Measurements from ENCODE around the gene STK24.

Gene STK24

DNA sequence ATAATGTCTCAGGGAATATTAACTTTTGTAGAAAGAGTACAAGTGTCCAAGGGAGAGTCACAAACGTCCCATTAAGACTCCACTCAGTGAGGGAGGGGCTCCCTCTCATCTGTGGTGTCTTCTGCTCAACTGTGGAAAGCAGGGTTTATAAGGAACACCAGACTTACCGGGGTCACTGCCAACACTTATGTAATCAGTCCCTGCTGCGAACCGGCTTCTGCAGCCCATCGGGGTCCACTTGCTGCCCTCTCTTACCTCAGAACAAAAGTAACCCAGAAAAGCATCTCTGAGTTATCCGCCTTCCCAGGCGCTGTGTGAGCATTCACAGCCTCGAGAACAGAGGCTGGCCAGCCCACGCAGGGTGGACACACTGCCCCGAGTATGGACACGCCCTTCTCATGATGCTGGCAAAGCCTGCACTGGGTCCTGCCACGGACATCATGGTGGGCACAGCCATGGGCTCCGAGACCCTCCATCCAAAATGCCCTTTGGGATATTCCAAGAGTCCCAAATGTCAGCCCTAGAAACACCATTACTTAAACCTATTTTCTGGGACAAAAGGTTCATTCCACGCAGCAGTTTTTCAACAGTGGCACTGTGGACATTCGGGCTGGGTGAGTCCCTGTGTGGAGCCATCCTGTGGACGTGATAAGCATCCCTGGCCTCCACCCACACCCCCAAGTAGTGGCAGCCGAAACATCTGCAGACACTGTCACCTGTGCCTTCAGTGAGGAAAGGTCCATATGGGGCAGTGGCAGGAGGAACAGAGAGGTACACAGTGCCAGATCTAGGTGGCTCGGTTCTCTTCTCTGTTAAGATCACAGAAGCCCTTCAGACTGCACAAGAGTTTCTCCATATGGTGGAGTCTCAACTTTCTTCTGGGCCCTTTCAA is 63.9 kb downstream of the STK24 start:
- no peak for DNase-seq (ENCODE audit: low read depth in 2 of 3, low spot score in 2 of 3)

DNA sequence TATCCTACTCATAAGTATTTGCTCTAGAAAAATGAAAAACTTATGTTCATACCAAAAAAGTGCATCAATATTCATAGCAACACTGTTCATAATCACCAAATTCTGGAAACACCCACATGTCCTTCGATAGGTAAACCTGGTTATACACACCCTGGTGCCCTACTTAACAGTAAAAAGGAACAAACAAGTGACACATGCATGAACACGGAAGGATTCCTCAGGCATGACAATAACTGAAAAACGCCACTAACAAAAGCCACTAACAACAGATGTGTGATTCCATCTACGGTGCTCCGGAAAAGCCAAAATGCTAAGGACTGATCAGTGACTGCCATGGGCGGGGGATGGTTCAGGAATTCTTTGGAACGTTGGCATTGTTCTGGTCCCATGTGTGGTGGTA is 65.5 kb downstream of the STK24 start:
- DNase-seq (ENCODE audit: low read depth in 2 of 3, low spot score in 2 of 3) = no peak

DNA sequence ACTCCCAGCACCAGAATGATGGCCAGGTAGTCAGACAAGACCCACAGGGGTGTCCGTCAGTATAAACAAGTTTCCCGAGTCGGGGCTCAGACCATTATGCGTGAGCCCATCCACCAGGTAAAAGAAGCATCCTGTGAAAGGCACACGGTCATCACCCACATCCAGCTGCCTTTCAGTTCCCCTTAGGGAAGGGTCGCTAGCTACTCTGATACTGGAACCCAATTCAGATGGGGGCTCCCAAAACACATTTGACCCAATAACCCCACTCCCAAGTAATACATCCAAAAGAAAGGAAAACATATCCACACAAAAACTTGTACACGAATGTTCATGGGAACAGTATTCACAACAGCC is 66.8 kb downstream of the STK24 start:
- no peak for DNase-seq (ENCODE audit: low read depth in 2 of 3, low spot score in 2 of 3)

DNA sequence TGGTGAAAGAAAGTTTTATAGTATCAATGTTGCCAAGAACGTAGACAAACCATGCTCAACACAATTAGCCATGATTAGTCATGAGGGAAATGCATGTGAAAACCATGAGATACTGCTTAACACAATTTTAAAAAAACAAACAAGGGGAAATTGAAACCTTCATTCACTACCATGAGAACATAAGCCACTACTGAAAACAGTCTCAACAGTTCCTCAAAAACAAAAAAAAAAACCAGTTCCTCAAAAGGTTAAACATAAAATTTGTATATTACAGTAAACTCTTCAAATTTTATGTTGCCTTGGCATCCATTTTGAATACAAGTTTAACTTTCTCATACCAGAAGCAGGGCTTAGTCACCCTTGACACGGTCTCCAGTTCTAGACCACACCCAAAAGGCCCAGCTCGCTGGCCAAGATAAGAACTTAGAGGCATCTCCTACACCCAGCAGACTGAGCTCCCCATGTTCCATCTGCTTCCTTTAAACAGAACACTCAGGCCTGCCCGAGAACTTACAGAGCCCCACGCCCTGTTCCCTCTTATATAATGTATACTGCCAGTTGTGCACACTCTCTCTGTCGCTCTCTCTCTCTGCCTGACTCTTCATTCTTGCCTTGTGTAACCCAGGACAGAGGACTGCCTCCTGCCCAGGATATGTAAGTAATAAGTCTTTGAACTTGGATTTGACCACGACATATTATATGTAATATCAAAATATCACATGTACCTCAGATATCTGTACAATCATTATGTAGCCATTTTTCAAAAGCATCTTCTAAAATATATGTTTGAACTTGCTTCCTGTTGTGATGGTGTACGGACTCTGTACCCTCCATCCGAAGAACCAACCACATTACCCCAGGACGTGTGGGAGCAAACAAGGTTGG is 67.4 kb downstream of the STK24 start:
- DNase-seq (ENCODE audit: low read depth in 2 of 3, low spot score in 2 of 3) = no peak

DNA sequence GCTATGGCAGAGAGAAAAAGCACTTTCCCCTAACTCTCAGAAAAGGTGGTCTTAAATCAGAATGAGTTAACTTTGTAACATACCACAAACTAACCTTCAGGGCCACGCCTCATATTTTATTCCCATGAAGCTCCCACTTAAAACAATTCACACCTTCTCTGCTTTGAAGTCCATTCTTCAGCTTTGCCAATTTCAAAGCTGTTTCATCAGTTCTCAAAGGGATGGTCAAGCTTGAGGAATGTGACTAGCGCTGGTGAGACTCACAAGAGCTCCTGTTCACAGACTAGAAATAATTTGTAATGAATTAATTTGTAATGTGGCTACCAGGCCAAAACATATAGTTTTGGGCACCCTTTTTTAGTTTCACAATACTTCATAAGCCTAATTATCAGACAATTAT is 68.2 kb downstream of the STK24 start:
- DNase-seq (ENCODE audit: low read depth in 2 of 3, low spot score in 2 of 3) = no peak

DNA sequence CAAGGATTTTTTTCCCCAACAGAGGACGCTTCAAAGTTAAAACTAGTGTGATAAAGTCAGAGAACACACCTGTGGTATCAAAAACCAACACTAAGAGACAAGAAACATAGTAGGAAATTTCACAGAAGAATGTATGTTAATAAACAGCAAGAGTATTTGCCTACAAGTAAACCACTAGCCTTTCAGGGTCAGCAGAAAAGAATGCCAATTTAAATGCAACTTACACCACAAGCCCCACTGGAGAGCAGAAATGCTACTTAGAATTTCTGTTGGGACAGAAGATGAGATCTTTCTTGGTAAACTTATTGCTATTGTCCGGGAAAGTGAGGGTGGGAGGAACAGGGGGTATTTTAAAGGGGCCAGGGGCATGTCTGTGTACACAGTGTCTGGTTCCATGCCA is 68.6 kb downstream of the STK24 start:
- no peak for DNase-seq (ENCODE audit: low read depth in 2 of 3, low spot score in 2 of 3)

DNA sequence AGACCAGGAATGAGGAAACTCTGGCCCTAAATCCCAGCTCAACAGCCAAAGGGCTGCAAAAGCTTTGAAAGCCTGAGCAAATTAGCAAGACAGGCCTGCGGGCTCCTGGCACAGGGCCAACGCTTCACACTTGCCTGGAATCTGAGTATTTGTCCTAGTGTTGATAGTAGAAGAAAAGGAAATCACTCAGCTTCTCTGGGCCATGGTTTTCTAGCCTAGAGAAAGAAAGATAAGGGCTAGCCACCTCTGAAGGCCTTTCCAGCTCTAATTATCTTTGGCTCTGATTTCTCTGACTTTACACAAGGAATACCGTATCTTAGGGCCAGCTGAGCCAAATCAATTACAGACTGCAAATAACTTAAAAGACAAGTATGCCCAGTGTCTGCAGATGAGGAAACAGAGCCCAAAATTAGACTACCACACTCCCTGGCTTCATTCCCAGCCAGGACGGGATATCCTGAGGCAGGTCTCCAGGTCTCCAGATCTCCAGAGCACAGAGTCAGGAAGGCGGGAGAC is 69.6 kb downstream of the STK24 start:
- no peak for DNase-seq (ENCODE audit: low read depth in 2 of 3, low spot score in 2 of 3)

DNA sequence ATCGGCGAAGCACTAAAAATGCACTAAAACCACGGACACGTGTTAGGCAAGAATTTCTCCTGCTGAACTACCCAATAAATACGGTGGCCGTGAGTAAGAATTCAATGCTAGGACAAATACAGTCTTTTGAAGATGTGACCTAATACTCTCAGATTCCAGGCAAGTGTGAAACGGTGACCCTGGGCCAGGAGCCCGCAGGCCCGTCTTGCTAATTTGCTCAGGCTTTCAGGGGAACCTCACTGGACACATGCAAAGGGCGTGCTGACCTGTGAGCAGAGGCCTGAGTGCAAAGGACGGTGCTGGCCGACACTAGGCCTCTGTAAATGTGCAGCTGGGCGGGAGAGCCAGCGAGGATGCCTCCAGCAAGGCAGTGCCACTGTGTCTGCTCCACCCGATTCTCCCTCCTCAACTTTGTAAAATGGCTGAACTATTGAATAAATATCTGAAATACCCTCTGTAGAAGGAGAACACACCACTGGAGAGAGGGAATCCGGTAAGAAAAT is 70.1 kb downstream of the STK24 start:
- no peak for DNase-seq (ENCODE audit: low read depth in 2 of 3, low spot score in 2 of 3)

DNA sequence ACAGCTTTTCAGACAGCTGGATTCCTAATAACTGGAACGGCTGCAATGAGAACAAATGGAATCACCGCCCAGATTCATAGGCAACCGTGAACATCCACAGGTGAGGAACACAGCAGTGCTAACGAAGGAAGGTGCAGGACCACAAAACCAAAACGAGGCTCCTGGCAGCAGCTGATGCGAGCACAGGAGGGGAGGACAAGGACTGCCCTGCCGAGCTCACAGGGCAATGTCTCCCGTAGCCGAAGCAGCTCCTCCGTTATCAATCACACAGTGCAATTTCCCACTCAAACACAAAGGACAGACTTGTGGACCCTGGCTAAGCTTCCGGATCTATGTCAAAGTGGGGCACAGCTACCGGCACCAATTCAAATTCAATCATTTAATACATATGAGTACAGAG is 70.6 kb downstream of the STK24 start:
- no peak for DNase-seq (ENCODE audit: low read depth in 2 of 3, low spot score in 2 of 3)

DNA sequence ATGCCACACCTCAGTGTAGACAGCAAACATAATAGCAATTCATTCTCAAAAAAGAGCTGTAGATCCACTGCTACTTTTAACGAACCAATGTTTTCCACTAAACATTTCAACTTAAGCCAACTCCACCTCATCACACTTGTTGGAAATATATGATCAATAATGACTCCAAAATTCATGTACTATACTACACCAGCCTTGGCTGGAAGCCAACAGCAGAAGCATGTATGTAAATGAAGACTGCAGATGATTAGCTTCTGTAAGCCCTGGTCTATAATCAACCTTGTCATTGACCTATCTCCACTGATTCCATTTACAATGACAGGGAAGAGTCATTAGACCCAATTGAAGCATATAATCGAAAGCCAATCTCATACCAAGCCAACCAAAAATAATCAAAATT is 71.7 kb downstream of the STK24 start:
- DNase-seq (ENCODE audit: low read depth in 2 of 3, low spot score in 2 of 3) = no peak

DNA sequence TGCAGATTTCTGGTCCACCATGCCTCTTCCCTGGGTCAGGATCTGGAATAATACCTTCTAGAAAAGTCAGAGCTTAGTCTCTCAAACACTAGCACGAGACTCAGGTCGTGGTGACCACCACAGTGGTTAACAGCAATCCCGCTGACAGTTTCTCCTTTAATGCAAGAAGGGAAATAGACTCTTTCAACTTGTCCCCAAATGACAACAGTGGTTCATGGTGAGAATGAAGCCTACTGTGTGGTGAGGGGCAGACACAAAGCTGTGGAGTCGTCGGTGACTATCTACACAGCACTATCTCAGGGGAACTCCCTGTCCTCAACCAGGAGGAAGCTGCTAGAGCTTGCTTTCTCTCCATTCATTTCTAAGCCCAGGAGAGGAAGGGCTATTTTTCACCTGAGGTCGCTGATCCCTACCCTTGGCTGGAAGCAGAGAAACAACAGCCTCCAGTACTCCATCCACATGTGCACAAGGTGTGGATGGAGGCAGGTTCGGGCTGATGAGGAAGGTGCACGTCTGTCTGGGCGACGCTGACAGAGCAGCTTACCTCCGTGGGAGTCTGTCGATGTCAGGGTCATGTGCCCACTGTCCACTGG is 72.4 kb downstream of the STK24 start:
- DNase-seq (ENCODE audit: low read depth in 2 of 3, low spot score in 2 of 3) = no peak

DNA sequence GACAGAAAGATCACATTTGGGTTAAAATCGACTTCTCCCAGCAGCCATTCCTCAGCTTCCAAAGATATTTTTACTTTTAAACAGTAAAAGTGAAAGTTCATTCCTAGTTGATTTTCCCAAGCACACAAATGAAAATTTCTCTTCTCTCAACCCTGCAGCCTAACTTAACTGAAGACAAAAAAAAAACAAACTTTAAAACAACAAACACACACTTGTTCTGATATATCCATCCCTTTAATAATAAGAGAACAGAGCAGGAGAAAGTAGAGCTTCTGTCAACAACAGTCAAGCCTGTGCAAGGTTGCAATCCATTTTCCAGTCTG is 72.9 kb downstream of the STK24 start:
- no peak for DNase-seq (ENCODE audit: low read depth in 2 of 3, low spot score in 2 of 3)

DNA sequence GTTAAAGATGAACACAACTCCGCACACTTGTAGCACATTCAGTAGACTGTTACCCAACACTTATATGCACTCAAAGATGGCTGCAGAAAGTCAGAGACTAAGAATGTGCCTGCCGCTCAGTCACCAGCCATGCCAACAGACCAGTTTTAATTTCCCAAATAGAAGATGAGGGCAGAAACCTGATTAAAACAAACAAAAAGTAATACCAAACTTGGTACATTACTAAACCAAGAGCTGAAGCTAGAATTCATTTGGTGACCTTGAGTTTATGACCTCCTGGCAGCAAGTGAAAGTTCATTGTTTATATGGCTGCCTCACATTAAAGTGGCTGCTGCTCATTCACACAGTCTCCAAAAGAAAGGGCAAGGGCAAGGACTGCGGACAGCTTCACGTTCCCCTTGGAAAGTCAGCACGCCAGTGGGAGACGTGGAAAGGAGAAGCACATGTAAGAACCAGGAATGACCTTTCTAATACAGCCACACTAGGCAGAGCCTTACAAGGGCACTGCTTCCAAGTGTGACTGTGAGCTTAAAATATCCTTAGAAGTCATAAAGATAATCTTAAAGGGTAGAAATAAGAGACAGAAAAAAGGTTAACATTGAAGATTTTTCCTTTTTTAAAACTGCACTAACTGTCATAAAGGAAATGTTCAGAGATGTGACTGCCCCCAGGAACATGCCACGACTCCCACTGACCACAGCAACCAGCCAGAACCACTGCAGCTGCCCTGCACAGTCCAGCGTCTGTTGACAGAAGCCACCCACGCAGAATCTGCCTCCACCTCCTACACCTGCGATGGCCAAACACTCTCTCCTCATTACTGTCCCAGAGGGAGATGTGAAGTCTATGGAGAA is 73.5 kb downstream of the STK24 start:
- no peak for DNase-seq (ENCODE audit: low read depth in 2 of 3, low spot score in 2 of 3)

DNA sequence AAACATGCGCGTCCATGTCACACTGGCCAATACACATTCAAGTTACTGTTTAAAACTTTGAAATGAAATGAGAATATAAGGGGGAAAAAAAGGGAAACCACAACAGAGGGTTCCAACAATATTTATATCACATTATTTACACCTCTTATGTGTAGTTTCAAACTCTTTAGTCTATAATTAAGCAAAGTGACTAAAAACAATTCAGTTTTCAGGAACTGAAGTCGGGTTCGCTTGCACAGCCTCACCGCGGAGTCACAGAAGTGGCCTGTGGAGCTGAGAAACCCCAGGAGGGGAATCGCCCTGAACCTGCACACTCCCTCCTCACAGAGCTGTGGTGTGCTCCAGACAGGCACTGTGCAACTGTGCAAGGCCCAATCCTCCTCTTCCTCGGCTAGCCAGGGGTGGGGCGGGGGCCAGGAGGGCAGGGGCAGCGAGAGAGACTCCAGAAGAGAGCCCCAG is 75.9 kb downstream of the STK24 start:
- no peak for DNase-seq (ENCODE audit: low read depth in 2 of 3, low spot score in 2 of 3)

DNA sequence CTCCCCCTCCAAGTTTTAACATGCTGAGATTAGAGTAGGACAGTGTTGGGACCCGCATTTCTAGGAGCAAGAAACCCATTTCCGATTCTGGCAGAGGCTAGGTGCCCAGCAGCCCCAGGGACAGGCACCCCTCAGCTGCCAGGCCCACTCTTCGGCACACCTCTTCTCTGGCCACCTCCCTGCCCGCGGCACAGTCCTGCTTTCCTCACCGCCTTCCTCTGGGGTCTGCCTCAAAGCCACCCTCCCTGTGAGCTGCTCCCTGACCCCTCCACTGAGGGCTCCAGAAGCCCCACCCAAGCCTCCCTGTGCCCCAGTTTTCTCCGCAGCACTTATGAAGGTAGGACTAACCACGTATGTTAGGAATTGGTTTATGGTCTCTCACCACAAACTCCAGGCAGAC is 79.9 kb downstream of the STK24 start:
- DNase-seq (ENCODE audit: low read depth in 2 of 3, low spot score in 2 of 3) = no peak

DNA sequence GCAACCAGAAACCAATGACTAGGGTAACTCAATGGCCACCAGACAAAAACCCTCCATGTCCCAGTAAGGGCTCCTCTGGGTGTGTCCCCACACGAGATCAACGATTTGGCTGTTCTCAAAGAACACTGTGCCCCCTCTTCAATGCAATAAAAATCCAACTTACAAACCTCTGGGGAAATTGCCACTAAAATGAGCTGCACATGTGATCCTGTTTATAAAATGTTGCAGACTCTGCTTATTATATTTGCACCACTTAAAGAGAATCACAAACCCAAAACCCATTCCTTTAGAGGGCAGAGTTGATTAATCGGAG is 80.5 kb downstream of the STK24 start:
- no peak for DNase-seq (ENCODE audit: low read depth in 2 of 3, low spot score in 2 of 3)

DNA sequence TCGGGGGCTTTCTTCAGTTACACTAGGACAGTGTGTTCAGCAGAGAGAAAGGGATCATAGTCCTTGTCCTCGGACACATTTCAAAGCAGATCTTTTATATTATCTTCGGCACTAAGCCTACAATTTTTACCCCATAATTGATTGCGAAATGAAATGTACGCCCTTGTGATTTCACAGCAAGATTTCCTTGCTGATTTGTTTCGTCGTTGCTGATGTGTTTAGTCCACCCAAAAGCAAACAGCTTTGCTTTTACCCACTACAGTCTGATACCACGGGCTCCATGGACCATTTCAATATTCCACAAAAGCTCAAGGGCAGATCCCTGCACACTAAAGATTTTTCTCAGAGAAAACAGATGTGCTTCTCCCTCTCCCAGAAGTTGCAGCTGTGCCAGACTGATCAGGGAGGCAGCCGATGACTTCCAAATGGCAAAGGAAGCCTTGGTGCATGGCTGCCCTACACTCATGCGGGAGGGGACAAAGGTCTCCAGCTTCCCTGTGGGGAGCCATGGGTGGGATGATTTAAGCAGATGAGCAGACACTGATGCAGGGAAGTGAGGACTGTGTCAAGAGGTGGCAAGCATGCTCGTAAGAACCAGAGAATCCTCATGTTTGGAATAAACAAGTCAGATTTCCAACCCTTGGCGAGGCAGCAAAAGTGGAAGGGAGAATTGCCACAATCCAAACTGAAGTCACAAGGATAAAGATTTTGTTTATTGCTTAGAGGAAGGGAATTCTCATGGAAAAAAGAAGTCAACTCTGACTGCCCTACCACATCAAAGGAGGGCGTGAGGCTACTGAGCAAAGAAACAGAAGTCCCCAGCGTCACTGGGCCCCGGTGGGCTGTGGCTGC is 81.1 kb downstream of the STK24 start:
- DNase-seq (ENCODE audit: low read depth in 2 of 3, low spot score in 2 of 3) = no peak

DNA sequence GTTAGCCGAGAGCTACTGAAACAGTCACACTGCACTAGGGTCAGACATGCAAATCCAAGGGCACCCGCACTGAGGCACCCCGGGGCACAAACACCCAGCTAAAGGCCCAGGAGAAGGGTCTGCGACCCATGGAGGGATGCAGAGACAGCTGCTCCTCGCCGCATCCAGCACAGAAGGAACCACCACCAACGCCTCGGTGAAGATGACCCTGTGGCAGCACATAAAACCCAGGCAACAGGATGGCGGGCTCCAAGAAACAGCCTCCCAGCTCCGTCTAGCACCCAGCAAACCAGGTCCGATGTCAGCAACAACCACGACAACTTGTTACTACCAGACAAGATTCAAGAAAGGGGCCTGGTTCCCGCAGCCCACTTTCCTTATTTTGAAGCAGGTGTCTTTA is 82.1 kb downstream of the STK24 start:
- no peak for DNase-seq (ENCODE audit: low read depth in 2 of 3, low spot score in 2 of 3)

DNA sequence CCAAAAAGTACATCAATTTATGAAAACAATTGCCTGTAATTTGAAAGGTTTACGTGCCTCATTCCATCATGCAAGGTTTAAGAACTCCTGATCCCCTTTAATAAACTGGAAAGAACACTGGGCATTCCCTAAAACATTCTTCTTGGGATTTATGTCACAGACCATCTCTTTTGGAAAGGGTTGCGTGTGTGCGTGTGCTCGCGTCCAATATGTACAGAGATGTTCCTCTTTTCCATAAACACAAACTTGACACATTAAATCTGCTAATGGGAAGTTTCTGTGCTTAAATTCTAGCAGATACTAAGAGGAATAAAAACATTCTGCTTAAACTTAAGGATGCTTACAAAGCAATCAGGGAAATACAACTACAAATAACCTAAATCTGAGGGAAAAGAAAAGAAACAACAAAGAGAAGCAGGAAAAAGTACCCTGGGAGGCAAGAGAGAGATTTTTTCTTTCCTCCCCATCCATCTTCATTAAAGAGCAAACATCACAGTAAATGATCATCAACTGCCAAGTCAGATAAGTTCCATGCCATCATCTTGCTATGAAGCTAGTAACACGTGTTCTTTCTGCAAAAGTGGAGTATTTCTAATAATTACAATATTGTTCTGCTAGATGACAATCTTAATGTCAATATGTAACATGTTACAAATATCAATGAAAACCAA is 83.7 kb downstream of the STK24 start:
- DNase-seq (ENCODE audit: low read depth in 2 of 3, low spot score in 2 of 3) = no peak

All from activated CD8-positive, alpha-beta memory T cell treated with anti-CD3 and anti-CD28 coated beads for 48 hours (primary cell).